Hippocampal formation (tissue), 2 donors: ENCODE results near the gene C2CD4D.
"Not testable (repeated sequence)": the region's sequence is repeated elsewhere in the genome, so short reads cannot be mapped to it uniquely, and the experiment has no call there.

Source experiments
- DNase-seq, 2 donors: peaks; one replicate each; lab custom pipeline; 2025; lab: John Stamatoyannopoulos, UW

The C2CD4D gene

GRCh38 chr1:151839457-151840403 is at the start of gene C2CD4D:
C2CD4D (minus strand) TSS chr1:151839820; CDS start chr1:151838989, 831 bp downstream.
- peak; percentile 83 to 85 for DNase-seq

GRCh38 chr1:151888972-151889570 is 49.5 kb upstream of the C2CD4D start:
- DNase-seq = no peak

GRCh38 chr1:151887028-151887427 is 47.4 kb upstream of the C2CD4D start:
- DNase-seq = no peak

GRCh38 chr1:151885479-151885878 is 45.9 kb upstream of the C2CD4D start:
- DNase-seq = no peak

- DNase-seq = not testable (repeated sequence)
Measured at GRCh38 chr1:151884879-151885278, 45.3 kb upstream of the C2CD4D start.

- DNase-seq = not testable (repeated sequence)
Measured at GRCh38 chr1:151884445-151884844, 44.8 kb upstream of the C2CD4D start.

- DNase-seq = not testable (repeated sequence)
Measured at GRCh38 chr1:151883898-151884297, 44.3 kb upstream of the C2CD4D start.

- DNase-seq = not testable (repeated sequence)
Measured at GRCh38 chr1:151882918-151883317, 43.3 kb upstream of the C2CD4D start.

- no peak for DNase-seq
Measured at GRCh38 chr1:151882466-151882865, 42.8 kb upstream of the C2CD4D start.

- peak in 1 of 2 donors; percentile 42 for DNase-seq
Measured at GRCh38 chr1:151881479-151881878, 41.9 kb upstream of the C2CD4D start.

GRCh38 chr1:151875419-151876097 is 35.9 kb upstream of the C2CD4D start:
- DNase-seq = no peak

- not testable (repeated sequence) for DNase-seq
Measured at GRCh38 chr1:151872776-151873175, 33.2 kb upstream of the C2CD4D start.

GRCh38 chr1:151871284-151872030 is 31.8 kb upstream of the C2CD4D start:
- DNase-seq = no peak

- DNase-seq = peak in 1 of 2 donors; percentile 37
Measured at GRCh38 chr1:151868486-151868885, 28.9 kb upstream of the C2CD4D start.

- DNase-seq = no peak
Measured at GRCh38 chr1:151867765-151868411, 28.3 kb upstream of the C2CD4D start.

- no peak for DNase-seq
Measured at GRCh38 chr1:151867321-151867720, 27.7 kb upstream of the C2CD4D start.

- DNase-seq = no peak
Measured at GRCh38 chr1:151864411-151864810, 24.8 kb upstream of the C2CD4D start.

- no peak for DNase-seq
Measured at GRCh38 chr1:151862604-151863003, 23.0 kb upstream of the C2CD4D start.

GRCh38 chr1:151860504-151861187 is 21.0 kb upstream of the C2CD4D start:
- no peak for DNase-seq

GRCh38 chr1:151859891-151860293 is 20.3 kb upstream of the C2CD4D start:
- no peak for DNase-seq
